RWPE1 (cell line): Measurements from ENCODE around the gene SVOPL.

Experiments
- CTCF ChIA-PET: fragments of 350-600 bp; sonication (Branson Sonifier 250); formaldehyde crosslinking; extraction: SDS; loops from one replicate; lab custom pipeline; 2021; lab: Yijun Ruan, JAX
- POLR2A ChIA-PET: fragments of 400-600 bp; formaldehyde crosslinking; extraction: SDS; loops from one replicate; lab custom pipeline; 2020; ENCODE audit warnings: antibody characterized with exemption; ENCODE audit not compliant: low non-redundant PET; lab: Yijun Ruan, JAX
- DNase-seq: peaks from one replicate; pipeline ENCODE4 v3.0.0; 2012; ENCODE audit warnings: low spot score
- H3K27ac ChIP-seq: fragments of 450-650 bp; 2 replicates; pipeline ENCODE4 v1.5.1; 2017
- TF ChIP-seq, protein P1 (sequence below): fragments of 450-650 bp; conservative IDR thresholded peaks from 2 replicates; pipeline ENCODE4 v1.5.1; 2017; ENCODE audit warnings: low read depth, mild to moderate bottlenecking

Gene SVOPL

GRCh38 chr7:138630059-138630610 is 71.0 kb downstream of the SVOPL start:
- CTCF ChIA-PET: interaction anchor here (0.7 kb wide), 1 partner anchor 257 kb away, joined by 3 read pairs; no protein-coding TSS in a partner anchor
- H3K27ac ChIP-seq: no peak overlapping the region
- no peak for DNase-seq
- POLR2A ChIA-PET: no interaction called here
- TF ChIP-seq, protein P1, sequence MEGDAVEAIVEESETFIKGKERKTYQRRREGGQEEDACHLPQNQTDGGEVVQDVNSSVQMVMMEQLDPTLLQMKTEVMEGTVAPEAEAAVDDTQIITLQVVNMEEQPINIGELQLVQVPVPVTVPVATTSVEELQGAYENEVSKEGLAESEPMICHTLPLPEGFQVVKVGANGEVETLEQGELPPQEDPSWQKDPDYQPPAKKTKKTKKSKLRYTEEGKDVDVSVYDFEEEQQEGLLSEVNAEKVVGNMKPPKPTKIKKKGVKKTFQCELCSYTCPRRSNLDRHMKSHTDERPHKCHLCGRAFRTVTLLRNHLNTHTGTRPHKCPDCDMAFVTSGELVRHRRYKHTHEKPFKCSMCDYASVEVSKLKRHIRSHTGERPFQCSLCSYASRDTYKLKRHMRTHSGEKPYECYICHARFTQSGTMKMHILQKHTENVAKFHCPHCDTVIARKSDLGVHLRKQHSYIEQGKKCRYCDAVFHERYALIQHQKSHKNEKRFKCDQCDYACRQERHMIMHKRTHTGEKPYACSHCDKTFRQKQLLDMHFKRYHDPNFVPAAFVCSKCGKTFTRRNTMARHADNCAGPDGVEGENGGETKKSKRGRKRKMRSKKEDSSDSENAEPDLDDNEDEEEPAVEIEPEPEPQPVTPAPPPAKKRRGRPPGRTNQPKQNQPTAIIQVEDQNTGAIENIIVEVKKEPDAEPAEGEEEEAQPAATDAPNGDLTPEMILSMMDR: no peak

GRCh38 chr7:138627361-138627760 is 73.8 kb downstream of the SVOPL start:
- TF ChIP-seq, protein P1: no peak
- POLR2A ChIA-PET: no interaction called here
- DNase-seq: no peak
- CTCF ChIA-PET: no interaction called here
- no peak overlapping the region for H3K27ac ChIP-seq

- CTCF ChIA-PET: no interaction called here
- TF ChIP-seq, protein P1: no peak
- no peak overlapping the region for H3K27ac ChIP-seq
- POLR2A ChIA-PET: no interaction called here
- no peak for DNase-seq
Measured at GRCh38 chr7:138626846-138627245, 74.3 kb downstream of the SVOPL start.

- no peak for DNase-seq
- ChIA-PET POLR2A (no interaction called here), CTCF (no interaction called here)
- H3K27ac ChIP-seq: no peak overlapping the region
- TF ChIP-seq, protein P1: no peak
Measured at GRCh38 chr7:138625849-138626230, 75.3 kb downstream of the SVOPL start.

GRCh38 chr7:138625084-138625848 is 75.9 kb downstream of the SVOPL start:
- CTCF ChIA-PET: interaction anchor here (0.6 kb wide), 1 partner anchor 485 kb away, joined by 3 read pairs; no protein-coding TSS in a partner anchor
- TF ChIP-seq, protein P1: no peak
- no peak for DNase-seq
- no peak overlapping the region for H3K27ac ChIP-seq
- POLR2A ChIA-PET: no interaction called here

DNA sequence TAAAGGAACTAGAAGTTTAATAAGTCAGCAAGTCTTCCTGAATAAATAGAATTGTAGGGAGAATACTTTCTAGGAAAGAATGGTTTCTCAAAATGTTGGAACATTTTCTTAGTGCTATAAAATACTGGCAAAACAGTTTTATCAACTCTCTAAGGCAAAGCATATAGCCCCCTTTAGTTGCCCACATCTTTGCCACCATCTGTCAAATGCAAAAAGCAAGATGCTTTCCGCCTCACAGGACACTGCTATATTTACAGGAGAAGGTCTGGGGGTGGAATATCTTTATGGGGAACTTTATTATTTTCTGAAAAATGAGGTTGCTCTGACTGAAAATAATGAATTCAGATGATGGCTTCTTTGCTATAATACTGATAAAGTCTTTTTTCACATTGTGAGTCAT is 78.3 kb downstream of the SVOPL start:
- POLR2A ChIA-PET: no interaction called here
- CTCF ChIA-PET: no interaction called here
- no peak overlapping the region for H3K27ac ChIP-seq
- DNase-seq: no peak
- TF ChIP-seq, protein P1: no peak
